GM13976 (cell line): ENCODE results near the gene MAN2A1.
"Not testable (repeated sequence)": the region's sequence is repeated elsewhere in the genome, so short reads cannot be mapped to it uniquely, and the experiment has no call there.

Experiments
- DNase-seq: peaks from one replicate; pipeline ENCODE4 v3.0.0; 2012; ENCODE audit warnings: low spot score
- CTCF ChIP-seq: IDR thresholded peaks from 2 replicates; pipeline ENCODE4 v1.5.1; 2012; ENCODE audit warnings: borderline replicate concordance, mild to moderate bottlenecking; ENCODE audit not compliant: insufficient read depth; ENCODE audit errors: extremely low read depth, missing control alignments, control extremely low read depth
- in situ Hi-C: fragments of 300-500 bp; cut with MboI; formaldehyde crosslinking; loops from one replicate; pipeline ENCODE4 v1.12.0; 2022; ENCODE audit warnings: low sequenced_read_pairs, mixed read lengths, inconsistent platforms; ENCODE audit not compliant: unreplicated experiment

Gene MAN2A1

DNA sequence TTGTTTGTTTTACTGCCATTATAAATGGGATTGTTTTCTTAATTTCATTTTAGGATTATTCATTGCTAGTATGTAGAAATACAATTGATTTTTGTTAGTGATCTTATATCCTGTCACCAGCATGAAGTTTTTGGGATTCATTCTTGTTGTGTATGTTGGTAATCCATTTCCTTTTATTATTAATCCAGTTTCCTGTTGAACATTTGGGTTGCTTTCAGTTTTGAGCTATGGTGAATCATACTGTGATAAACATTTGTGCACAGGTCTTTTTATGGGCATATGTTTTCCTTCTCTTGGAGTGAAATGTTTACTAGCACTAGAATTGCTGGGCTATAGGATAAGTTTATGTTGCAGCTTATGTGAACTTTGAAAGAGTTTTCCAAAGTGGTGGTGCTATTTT lies 69.6 kb downstream of the MAN2A1 start:
- TF ChIP-seq CTCF: no peak
- in situ Hi-C loops: no loop called here
- DNase-seq: no peak

- in situ Hi-C loops, DNase-seq: not testable (repeated sequence)
Measured at GRCh38 chr5:109760130-109760529, 70.4 kb downstream of the MAN2A1 start.

- no peak for DNase-seq
- TF ChIP-seq CTCF: no peak
- in situ Hi-C loops: no loop called here
Measured at GRCh38 chr5:109762821-109763220, 73.1 kb downstream of the MAN2A1 start.

DNA sequence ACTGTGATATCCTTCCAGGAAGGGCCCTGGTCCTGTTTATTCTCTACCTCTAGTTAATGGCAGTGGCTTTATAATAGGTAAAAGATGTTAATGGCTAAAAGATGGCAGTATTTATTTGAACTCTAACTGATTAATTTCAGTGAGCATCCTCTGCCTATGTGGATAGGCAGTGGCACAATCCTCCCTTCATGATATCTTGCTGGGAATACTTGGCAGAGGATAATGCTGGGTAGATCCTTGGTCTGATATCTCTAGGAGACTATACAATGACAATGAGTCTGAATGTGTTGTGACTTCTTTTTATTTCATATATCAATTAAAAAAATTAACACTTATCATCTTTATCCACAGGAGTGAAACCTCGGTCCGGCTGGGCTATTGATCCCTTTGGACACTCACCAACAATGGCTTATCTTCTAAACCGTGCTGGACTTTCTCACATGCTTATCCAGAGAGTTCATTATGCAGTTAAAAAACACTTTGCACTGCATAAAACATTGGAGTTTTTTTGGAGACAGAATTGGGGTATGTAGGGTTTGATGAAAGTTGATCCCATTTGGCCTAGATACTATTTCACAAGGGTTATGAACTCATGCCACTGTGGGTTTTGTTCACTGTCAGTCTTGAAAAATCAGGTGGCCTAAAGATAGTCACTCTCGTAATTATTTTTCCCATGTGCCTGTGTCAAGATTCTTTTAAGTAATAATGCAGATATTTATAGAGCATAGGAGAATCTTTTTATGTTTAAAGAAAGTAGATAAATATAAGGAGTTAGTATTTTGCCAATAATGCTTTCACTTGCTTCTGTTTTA lies 77.7 kb downstream of the MAN2A1 start:
- in situ Hi-C loops: no loop called here
- TF ChIP-seq CTCF: no peak
- no peak for DNase-seq

GRCh38 chr5:109767997-109768396 lies 78.3 kb downstream of the MAN2A1 start:
- TF ChIP-seq CTCF: no peak
- in situ Hi-C loops: no loop called here
- no peak for DNase-seq

DNA sequence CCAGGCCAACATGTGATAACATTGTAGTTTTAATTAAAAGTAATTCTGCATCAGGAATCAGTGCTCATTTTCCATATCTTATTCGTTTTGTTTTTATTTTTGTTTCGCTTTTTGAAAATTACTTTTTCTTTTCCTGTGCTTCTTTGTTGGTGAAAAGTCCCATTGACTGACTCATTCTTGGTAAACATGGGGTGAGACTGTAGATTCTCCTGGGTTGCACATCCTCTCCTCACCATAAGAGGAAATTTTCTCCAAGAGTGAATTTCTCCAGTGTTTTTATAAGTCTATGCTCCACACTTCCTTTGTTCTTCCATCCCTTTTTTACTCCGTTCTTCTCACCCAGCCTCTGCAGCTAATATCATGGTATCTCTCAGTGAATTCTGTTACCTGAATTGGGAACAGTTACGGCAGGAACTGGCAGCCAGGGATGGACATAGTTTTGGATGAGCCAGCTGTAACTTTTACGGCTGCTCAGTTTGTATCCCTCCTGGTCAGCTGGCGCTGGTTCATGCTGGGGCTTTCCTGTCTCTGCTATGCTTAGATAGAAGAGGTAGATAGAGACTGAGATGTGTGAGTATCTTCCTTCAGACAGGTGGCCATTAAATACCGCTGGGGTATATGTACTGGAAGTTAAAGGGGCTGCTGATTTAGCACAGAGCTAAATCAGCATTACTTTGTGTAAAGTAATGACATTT lies 80.0 kb downstream of the MAN2A1 start:
- in situ Hi-C loops: no loop called here
- no peak for TF ChIP-seq CTCF
- DNase-seq: no peak

DNA sequence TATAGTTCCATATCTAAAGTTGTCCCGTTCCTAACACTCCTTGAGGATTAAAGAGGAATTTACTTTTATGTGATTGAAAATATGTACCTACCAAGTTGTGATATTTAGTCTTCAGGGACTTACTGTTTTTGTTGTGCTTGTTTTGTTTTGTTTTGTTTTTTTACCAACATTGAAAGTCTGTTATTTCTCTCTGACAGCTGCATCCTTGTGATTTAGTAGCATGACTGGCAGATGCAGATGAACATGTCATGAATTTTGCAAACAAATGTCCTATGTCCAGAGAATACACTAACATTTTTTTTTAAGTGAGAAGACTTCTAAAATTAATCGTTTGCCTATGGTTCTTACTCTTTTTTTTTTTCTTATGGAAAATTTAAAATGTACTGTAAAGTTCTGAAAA lies 85.4 kb downstream of the MAN2A1 start:
- DNase-seq: no peak
- no peak for TF ChIP-seq CTCF
- in situ Hi-C loops: no loop called here
